HT1080 (cell line): ENCODE data around the gene HLA-DRA. TPM values are rescaled to one million over a fixed set of nuclear protein-coding genes. Genes with fewer than 3 reads are reported as not detected.

ENCODE experiments used
- DNase-seq: peaks from one replicate; pipeline ENCODE4 v3.0.0-alpha.2; 2015; ENCODE audit warnings: low read depth
- polyA plus RNA-seq, 2 experiments: library from polyadenylated mRNA; depleted of rRNA; stranded (reverse); fragments of >200 nt; gene quantifications; 2 replicates each; pipeline ENCODE4 v1.2.3, GENCODE V29; 2015
- total RNA-seq: library from RNA; depleted of rRNA; stranded (reverse); fragments of >200 nt; shearing (Covaris generic); gene quantifications from 2 replicates; pipeline ENCODE4 v1.2.3, GENCODE V29; 2014; rRNA removed

The HLA-DRA gene
- 0.33 and 0.61 TPM in 2 replicates for total RNA-seq
- polyA plus RNA-seq (2015; cell fraction: cytosol; rRNA removed): 4.6 and 5.1 TPM in 2 replicates
- 6.3 and 8.3 TPM in 2 replicates for polyA plus RNA-seq (2015; cell fraction: nucleus; rRNA removed)

DNA sequence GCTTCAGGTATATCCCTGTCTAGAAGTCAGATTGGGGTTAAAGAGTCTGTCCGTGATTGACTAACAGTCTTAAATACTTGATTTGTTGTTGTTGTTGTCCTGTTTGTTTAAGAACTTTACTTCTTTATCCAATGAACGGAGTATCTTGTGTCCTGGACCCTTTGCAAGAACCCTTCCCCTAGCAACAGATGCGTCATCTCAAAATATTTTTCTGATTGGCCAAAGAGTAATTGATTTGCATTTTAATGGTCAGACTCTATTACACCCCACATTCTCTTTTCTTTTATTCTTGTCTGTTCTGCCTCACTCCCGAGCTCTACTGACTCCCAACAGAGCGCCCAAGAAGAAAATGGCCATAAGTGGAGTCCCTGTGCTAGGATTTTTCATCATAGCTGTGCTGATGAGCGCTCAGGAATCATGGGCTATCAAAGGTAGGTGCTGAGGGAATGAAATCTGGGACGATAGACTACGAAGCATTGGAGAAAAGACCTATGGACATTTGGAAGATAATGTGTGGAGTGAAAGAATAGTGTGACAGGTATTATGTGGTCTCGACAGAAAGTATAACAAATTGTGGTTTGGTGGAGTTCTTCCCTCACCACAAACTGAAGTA lies at the start of gene HLA-DRA:
HLA-DRA (plus strand) TSS at position 286 of the 613 bp plus-strand sequence; CDS start at position 350, 64 bp downstream.
- DNase-seq: peak; percentile 57

DNA sequence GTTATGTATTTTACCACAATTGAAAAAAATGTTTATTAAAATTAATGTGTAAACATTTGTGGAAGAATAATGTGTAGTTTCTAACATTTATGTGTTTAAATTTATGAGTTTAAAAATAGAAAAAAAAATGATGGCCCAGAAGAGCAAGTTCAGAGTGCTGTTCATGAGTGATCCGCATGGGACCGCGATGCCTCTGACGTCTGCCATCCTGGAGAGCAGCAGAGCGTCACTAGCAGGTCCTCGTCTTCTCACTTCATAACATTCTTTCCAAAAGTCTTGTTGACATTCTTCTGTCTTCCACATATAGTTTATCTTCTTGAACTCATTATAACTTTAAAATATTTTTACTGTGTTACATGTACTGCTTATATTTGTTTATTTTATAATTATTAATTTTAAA lies 48.2 kb upstream of the HLA-DRA start:
- no peak for DNase-seq

DNA sequence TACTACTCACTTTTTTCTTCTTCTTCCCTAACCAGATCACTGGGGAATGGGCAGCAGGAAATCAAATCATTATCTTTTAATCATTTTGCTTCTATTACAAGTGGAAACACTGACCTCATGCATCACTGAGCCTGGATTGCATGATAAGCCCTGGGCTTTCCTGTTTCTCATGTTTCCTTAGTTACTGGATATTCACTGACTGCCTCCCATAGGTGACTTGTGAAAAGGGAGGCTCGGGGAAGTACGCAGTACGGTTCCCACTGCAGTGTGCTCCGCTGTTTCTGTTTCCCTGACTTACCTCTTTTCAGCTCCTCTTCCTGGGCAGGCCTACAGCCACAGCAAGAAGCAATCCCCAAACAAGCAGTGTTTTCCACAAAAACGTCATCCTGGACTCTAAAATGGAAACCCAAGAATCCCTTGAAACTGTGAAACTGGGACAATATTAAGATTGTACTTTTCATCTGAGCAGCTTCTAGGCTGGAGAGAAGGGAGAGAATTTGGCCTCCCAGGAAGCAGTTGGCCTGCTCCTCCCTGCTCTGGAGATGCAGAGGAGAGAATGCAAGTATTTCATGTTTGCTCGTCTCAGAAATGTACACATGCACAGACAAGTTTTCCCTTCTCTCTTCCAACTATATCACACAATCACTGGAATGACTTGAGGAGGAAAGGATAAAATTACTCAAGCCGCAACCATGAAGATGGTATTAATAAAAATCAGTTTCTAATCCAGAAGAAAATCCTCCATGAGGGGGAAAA lies 45.8 kb upstream of the HLA-DRA start:
- DNase-seq: peak; percentile 37

DNA sequence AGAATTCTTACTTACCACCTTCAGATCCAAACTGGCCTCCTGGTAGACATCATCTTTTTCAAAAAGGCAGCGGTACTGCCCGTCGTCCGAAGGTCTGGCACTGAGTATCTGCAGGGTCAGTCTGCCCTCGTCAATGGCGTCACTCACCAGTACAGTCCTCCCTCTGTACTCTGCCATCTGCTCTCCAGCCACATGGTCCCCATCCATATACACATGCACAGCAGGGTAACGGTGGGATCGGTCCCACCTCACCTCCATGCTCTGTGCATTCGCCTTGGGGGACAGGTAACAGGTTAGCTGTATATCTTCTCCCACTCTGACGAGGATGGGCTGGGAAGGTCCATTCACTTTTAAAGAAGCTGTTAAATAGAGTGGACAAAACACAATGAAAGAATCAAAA lies 43.7 kb upstream of the HLA-DRA start:
- DNase-seq: no peak

DNA sequence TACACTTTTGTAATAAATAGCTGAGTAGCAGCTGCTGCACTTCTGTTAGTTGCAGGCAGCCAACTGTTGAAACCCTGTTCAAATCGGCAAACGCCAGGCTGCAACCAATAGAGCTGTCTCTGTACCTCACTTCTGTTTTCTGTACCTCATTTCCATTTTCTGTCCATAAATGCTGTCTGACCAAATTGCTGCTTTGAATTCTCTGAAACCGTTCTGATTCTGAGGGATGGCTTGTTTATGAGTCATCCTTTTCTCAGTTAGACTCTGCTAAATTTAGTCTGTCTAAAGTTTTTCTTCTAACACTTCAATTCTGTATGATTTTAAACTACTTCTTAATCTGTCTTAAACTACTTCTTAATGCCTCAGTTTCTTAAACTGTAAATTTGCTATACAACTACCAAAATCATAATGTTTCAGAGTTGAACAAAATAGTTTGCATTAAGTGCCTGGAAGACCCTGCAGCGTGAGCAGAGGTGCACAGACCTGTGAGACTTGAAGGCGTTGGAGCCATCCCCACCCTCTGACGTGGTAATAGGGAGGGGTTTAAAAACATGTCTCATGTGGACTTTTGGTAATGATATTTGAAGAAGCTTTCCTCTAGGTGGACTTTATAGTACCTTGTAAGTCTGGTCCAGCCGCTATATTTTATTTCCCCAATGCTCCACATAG lies 42.3 kb upstream of the HLA-DRA start:
- DNase-seq: no peak

DNA sequence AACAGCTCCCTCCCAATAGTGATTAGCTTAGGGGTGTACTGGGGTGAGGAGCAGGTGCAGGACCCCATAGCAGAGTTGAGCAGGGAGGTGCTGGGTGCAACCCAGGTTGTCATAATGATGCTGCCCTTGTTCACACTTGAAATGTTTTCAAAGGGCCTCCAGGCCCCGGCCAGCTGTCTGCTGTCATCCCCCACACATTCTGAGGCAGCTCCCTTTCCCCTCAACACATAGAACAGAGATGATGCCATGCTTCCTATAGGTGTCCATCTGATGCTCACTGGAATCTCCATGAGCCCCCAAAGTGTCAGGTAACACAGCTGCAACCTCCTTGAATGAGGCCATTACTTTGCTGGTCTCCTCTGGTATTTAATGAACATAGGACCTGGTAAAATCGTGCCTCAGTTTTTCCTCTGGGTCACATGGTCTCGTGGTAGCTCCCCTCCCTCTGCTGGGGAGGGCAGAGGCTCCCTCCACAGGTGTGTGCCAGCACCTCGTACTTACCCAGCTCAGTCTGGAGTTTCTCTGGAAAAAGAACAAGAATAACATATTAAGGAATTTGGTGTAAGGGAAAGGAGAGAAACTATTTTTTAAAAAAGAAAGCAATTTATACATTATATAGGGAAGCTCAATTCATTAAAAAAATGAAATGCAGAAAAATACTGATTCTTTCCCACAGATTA lies 38.3 kb upstream of the HLA-DRA start:
- DNase-seq: no peak

DNA sequence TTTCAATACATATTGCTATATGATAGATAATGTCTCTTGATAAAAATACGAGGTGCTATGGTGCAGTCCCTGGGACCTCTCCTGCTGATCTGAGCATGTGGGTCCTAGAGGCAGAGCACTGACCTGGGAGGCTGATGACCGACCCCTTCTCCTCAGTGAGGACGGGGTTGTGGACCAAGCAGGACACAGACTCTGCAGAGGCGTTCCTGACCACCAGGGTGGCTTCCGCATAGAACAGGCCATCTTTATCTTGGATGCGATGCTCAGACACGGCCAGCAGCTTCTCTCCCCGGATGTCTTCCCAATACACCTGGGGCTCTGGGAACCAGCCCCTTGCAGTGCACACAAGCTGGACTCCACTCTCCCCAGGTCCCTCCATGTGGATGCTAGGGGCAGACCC lies 36.9 kb upstream of the HLA-DRA start:
- no peak for DNase-seq

DNA sequence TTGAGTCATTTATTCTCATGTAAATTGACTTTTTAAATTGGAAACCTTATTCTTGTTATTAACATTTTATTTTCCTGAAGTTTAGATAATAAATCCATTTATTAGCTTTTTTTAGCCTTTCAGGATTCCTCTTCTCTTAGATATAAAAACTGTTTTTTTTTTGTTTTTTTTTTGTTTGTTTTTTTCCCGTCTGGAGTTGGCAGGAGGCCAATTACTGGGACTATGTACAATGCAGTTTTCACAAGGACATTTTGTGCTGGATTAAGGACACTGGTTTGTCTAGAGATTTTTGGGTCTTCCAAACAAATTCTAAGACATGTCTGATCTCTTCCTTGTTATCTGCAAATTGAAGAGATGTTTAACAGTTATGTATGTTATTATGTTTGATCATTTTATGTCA lies 34.0 kb upstream of the HLA-DRA start:
- DNase-seq: no peak

DNA sequence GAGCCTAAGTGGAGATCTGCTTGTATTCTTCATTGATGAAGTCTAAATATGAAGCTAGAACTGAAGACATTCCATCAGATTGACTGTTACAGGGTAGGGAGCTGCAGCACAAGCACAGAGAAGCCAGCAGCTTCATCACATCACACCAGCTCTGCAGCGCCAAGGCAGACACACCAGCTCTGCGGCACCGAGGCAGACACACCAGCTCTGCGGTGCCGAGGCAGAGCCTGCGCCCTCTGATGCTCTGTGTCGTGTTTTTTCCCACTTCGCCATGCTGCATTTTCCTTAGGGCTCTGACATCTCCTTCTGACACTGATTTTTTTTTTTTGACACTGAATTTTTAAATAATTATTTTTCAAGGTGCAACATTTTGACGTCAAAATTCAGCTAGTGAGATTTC lies 33.5 kb upstream of the HLA-DRA start:
- DNase-seq: no peak

DNA sequence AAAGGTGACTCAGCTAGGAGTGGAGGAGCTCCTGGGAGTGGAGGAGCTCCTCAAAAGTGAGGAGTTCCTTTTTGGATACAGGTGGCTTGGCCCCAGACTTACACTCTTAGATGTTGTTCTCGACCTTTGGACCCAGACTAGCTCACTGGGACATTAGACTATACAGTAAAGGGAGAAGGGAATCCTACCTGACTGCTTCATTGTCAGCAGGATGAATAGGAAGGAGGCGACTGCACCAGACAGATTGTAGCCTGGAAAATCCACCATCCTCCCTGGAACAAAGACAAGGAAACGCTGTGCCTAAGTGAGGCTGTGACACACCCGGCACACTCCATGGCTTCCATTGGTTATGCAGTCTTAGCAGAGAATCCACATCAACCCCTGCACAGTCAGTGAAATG lies 32.8 kb upstream of the HLA-DRA start, which contains the start of gene BTNL2:
BTNL2 (minus strand) TSS at position 325 of the 400 bp plus-strand sequence; CDS start at position 267, 58 bp downstream.
- DNase-seq: no peak

DNA sequence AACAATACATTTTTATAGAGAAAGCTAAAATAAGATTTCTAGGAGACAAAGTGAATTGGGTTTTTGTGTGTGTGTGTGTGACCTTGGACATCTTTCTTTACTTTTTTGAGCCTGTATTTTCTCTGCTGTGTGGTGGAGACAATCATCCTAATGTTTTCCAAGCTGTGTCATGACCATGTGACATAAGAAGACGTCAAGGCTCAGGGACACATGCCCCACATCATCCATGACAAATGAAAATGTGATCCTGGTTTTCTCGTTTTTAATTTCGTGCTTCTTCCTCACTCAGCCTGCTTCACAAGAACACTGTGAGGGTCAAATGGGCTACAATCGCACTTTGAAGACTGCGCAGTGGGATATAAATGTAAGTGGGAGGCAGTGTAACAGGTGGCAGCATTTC lies 28.8 kb upstream of the HLA-DRA start:
- no peak for DNase-seq

DNA sequence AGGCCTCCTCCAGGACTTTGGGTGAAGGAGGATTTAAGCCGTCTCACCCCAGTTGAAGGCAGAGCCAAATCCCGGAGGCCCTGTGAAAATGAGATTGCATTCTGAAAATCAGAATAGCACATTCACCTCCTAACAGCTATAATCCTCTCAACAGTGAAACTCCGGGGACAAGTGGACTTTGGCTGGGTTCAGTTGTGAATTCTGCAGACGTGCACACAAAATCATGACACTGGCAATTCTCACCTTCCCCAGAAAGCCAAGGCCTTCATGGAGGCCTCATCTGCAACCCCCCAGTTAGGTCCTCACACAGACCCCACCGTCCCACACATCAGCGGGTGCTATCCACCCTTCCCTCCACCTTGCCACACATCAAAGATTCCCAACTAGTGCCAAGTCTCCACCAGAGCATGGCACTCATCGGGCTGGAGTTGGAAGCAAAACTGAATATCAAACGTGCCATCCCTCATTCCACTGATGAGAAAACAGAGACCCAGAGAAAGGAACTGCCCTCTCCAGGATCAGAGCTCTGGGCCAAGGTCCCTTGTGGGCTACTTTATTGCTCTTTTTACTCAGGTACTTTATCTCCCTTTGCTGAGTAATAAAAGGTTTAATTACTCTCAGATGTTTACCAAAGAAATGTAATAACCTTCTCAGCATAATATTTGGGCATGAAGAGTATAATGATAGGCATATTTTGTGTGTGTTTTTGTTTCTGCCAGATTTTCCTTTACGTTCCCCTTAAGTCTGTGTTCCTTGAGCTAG lies 27.9 kb upstream of the HLA-DRA start:
- DNase-seq: no peak

DNA sequence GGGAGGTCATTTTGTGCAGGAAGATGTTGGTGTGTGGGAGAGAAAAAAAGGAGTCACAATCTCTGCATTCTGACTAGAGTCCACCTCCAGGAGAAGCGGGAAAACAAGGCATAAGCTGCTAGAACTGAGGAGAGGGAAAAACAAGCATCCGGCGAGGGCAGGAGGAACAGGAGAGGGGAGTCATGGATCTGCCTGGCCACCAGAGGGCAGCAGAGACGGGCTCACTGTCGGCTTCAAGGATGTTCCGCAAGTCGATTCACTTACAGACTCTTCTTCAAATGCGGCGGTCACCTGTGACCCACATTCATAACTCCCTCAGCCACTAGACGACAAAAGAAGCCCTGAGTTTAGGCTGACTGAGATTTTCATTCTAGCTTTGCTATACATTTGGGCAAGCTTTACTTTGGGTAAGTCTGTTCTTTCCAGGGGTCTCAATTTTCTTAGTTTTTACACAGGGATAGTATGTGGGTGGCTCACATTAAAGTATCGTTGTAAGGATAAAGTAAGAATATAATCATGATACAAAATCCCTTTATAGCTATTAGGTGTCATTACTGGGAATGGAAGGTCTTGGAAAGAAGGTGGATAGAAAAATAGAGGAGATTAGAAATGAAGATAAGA lies 26.1 kb upstream of the HLA-DRA start:
- DNase-seq: peak; percentile 55

DNA sequence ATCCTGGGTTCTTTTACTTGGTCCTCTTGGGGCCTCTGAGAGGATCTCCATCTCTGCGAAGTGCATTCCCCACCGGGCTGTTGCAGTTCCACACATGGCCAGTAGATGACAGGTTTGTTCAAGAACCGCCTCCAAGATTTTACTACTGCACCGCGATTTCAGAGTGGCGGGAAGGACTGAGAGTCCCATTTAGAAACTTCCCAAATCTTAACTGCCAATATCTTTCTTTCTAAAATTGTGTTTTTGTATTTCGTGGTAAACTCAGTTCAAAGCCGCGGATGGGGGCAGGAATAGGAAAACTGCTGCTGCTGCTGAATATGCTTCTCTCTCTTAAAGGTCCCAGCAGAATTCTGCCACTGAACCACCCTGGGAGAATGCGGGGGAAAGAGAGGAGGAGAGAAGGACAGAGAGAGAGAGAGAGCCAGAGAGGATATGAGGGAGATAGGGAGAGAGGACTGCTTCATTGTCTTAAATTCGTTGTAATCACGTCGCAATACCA lies 24.1 kb upstream of the HLA-DRA start:
- peak; percentile 51 for DNase-seq

DNA sequence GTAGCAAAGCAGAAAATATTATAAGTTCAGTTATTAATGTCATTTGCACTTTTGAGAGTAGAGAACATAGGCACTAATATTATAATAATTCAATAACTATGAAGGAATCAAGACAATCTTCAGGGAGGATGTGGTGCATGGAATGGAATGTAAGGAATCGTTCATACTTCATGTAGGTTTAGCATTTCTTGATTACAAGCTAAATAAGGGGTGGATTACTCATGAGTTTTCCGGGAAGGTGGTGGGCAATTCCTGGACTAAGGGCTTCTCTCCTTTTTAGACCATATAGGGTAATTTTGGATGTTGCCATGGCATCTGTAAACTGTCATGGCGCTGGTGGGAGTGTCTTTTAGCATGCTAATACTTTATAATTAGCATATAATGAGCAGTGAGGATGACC lies 23.7 kb upstream of the HLA-DRA start:
- peak; percentile 11 for DNase-seq

DNA sequence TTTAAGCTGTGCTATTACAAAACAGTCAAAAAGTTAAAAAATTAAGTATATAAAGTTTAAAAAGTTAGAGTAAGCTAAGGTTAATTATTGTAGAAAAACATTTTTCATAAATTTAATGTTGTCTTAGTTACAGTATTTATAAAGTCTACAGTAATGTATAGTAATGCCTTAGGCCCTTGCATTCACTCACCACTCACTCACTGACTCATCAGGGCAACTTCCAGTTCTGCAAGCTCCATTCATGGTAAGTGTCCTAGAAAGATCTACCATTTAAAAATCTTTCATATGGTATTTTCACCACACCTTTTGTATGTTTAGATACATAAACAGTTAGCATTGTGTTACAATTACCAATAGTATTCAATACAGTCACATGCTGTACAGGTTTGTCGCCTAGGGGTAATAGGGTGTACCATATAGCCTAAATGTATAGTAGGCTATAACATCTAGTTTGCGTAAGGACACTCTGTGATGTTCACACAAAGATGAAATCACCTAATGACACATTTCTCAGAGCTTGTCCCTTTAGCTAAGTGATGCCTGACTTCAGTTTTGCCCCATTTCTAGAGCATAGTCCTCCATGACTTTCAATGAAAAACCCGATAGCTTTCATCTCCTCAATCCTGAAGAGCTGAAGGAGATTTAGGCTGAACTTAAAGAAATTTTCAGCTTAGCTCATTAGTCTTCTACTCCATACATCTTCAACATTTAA lies 14.9 kb upstream of the HLA-DRA start:
- DNase-seq: no peak

DNA sequence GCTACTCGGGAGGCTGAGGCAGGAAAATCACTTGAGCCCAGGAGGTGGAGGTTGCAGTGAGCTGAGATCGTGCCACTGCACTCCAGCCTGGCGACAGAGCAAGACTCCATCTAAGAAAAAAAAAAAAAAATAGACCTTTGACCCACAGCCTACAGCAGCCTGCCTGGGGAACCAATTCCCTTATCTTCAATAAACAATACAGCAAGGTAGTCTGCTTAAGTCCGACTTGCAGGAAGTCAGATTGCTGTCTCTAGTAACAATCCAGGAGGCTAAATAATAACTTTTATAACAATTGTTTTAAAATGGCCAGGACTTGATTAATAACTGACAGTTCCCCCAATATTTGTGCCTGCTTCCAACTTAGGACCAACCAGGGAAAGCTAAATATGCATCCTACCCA lies 13.3 kb upstream of the HLA-DRA start:
- DNase-seq: no peak

DNA sequence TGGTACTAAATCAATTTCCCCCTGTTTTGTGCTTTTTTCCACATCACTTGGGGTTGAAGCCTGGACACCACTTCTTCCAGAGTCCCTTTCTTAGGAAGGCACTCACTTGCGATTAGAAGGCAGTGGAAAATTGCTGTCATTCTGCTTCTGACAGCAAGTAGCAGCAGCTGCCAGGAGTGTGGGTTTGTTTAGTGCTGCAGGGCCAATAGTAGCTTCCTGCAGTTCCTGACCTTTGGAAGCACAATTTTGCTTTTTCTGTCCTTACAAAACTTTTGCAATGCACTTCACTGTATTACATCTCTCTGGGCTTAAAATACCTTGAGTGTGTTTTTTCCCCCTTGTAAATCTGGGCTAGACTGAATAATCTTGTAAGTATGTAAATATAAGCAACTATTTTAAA lies 12.5 kb upstream of the HLA-DRA start:
- no peak for DNase-seq

DNA sequence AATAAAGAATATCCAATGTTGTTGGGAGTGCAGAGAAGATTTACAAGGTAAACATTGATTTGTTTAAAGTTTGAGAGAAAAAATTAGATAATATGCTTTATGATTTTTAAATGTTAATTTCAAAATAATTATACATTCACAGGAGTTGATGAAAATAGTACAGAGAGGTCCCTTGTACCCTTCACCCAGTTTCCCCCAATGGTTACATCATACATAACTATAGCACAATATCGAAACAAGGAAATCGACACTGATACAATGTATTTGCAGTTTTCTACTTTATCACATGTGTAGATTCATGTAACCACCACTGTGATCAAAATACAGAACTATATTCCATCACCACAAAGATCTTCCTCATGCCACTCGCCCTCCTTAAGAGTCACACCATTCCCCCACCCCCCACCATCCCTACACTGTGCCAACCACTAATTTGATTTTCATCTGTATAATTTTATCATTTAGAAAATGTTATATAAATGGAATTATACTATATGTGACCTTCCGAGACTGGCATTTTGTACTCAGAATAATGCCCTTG lies 11.7 kb upstream of the HLA-DRA start:
- no peak for DNase-seq
